ENCODE measurements around the gene NPFF.
"Not testable (repeated sequence)": the region's sequence is repeated elsewhere in the genome, so short reads cannot be mapped to it uniquely, and the experiment has no call there.

The NPFF gene

GRCh38 chr12:53483979-53484377 is 23.3 kb downstream of the NPFF start:
- no peak overlapping the region for H2AFZ ChIP-seq (ENCODE audit: low read depth)
- no peak overlapping the region; the same call in 1 of the 2 replicates for H3K27ac ChIP-seq
- no peak overlapping the region for H3K4me3 ChIP-seq (IDR thresholded peaks at IDR 0.05; ENCODE audit: insufficient read depth, low read depth, low read length)
- peaks cover 11% of the 10 kb centered on the region for H4K20me1 ChIP-seq (ENCODE audit: insufficient read depth)
- peaks cover 17% of the 10 kb centered on the region for H3K79me2 ChIP-seq (ENCODE audit: insufficient read depth, low read depth)
- H3K9ac ChIP-seq: no peak overlapping the region
- TF ChIP-seq CTCF (conservative IDR thresholded peaks at IDR 0.05; ENCODE audit: low read depth, low read length): no peak
- H3K36me3 ChIP-seq (ENCODE audit: insufficient read depth): peaks cover 31% of the 10 kb centered on the region; the same call in 1 of the 2 replicates
- H3K4me1 ChIP-seq (ENCODE audit: low read depth, poor library complexity, severe bottlenecking): peaks cover 43% of the 10 kb centered on the region
- H3K27me3 ChIP-seq (ENCODE audit: insufficient read depth, low read depth): no peaks in the 10 kb centered on the region
- no peak overlapping the region for H3K4me2 ChIP-seq

GRCh38 chr12:53483225-53483978 is 23.9 kb downstream of the NPFF start:
- Histone ChIP-seq H3K27ac (peak overlapping the region; percentile 2; the same call in 1 of the 2 replicates), H3K27me3 (ENCODE audit: insufficient read depth, low read depth) (no peaks in the 10 kb centered on the region), H4K20me1 (ENCODE audit: insufficient read depth) (peaks cover 17% of the 10 kb centered on the region), H2AFZ (ENCODE audit: low read depth) (no peak overlapping the region), H3K4me1 (ENCODE audit: low read depth, poor library complexity, severe bottlenecking) (peaks cover 46% of the 10 kb centered on the region), H3K36me3 (ENCODE audit: insufficient read depth) (peaks cover 37% of the 10 kb centered on the region; the same call in 1 of the 2 replicates), H3K79me2 (ENCODE audit: insufficient read depth, low read depth) (peaks cover 23% of the 10 kb centered on the region), H3K4me2 (no peak overlapping the region), H3K9ac (no peak overlapping the region), H3K4me3 (IDR thresholded peaks at IDR 0.05; ENCODE audit: insufficient read depth, low read depth, low read length) (no peak overlapping the region)
- TF ChIP-seq CTCF (conservative IDR thresholded peaks at IDR 0.05; ENCODE audit: low read depth, low read length): no peak

- Histone ChIP-seq H3K79me2 (ENCODE audit: insufficient read depth, low read depth) (peaks cover 30% of the 10 kb centered on the region), H3K4me3 (IDR thresholded peaks at IDR 0.05; ENCODE audit: insufficient read depth, low read depth, low read length) (no peak overlapping the region), H3K27ac (no peak overlapping the region; the same call in 1 of the 2 replicates), H2AFZ (ENCODE audit: low read depth) (no peak overlapping the region), H3K27me3 (ENCODE audit: insufficient read depth, low read depth) (no peaks in the 10 kb centered on the region), H4K20me1 (ENCODE audit: insufficient read depth) (peaks cover 23% of the 10 kb centered on the region), H3K4me2 (no peak overlapping the region), H3K9ac (no peak overlapping the region), H3K4me1 (ENCODE audit: low read depth, poor library complexity, severe bottlenecking) (peaks cover 46% of the 10 kb centered on the region), H3K36me3 (ENCODE audit: insufficient read depth) (peaks cover 44% of the 10 kb centered on the region)
- no peak for TF ChIP-seq CTCF (conservative IDR thresholded peaks at IDR 0.05; ENCODE audit: low read depth, low read length)
These were observed 24.6 kb downstream of the NPFF start for GRCh38 chr12:53482626-53483168.

GRCh38 chr12:53481939-53482586 is 25.2 kb downstream of the NPFF start:
- H3K27ac ChIP-seq: peak overlapping the region; percentile 12; the same call in 1 of the 2 replicates
- no peaks in the 10 kb centered on the region for H3K27me3 ChIP-seq (ENCODE audit: insufficient read depth, low read depth)
- no peak overlapping the region for H3K4me3 ChIP-seq (IDR thresholded peaks at IDR 0.05; ENCODE audit: insufficient read depth, low read depth, low read length)
- no peak overlapping the region for H2AFZ ChIP-seq (ENCODE audit: low read depth)
- TF ChIP-seq CTCF (conservative IDR thresholded peaks at IDR 0.05; ENCODE audit: low read depth, low read length): peak; percentile 71
- H3K4me1 ChIP-seq (ENCODE audit: low read depth, poor library complexity, severe bottlenecking): peaks cover 52% of the 10 kb centered on the region
- H3K4me2 ChIP-seq: no peak overlapping the region
- no peak overlapping the region for H3K9ac ChIP-seq
- H3K79me2 ChIP-seq (ENCODE audit: insufficient read depth, low read depth): peaks cover 34% of the 10 kb centered on the region
- H3K36me3 ChIP-seq (ENCODE audit: insufficient read depth): peaks cover 49% of the 10 kb centered on the region
- peaks cover 27% of the 10 kb centered on the region for H4K20me1 ChIP-seq (ENCODE audit: insufficient read depth)

- H3K4me3 ChIP-seq (IDR thresholded peaks at IDR 0.05; ENCODE audit: insufficient read depth, low read depth, low read length); H3K4me2 ChIP-seq; H2AFZ ChIP-seq (ENCODE audit: low read depth); H3K9ac ChIP-seq; H3K27me3 ChIP-seq (ENCODE audit: insufficient read depth, low read depth): not testable (repeated sequence)
- H3K4me1 ChIP-seq (ENCODE audit: low read depth, poor library complexity, severe bottlenecking): peaks cover 58% of the 10 kb centered on the region
- H3K79me2 ChIP-seq (ENCODE audit: insufficient read depth, low read depth): peaks cover 40% of the 10 kb centered on the region
- H3K27ac ChIP-seq: peak overlapping the region; percentile 12; the same call in 1 of the 2 replicates
- peaks cover 55% of the 10 kb centered on the region for H3K36me3 ChIP-seq (ENCODE audit: insufficient read depth)
- peaks cover 32% of the 10 kb centered on the region for H4K20me1 ChIP-seq (ENCODE audit: insufficient read depth)
These were observed 25.8 kb downstream of the NPFF start for GRCh38 chr12:53481458-53481857.
